ENCODE data around the gene UBE2F. TPM values are rescaled to one million over a fixed set of nuclear protein-coding genes. Genes with fewer than 3 reads are reported as not detected.

Gene UBE2F
- total RNA-seq, 3 donors from 2014 or later: 62.6 to 66.9 (median 64.0) TPM

GRCh38 chr2:237921967-237922492 is 44.8 kb upstream of the UBE2F start:
- intact Hi-C loops (cut with DNase I; ENCODE audit: low total_unique reads): no loop called here
- DNase-seq (ENCODE audit: low spot score in 2 of 2): no peak
- Histone ChIP-seq H3K27me3 (no peaks in the 10 kb centered on the region), H3K27ac (no peak overlapping the region), H3K4me3 (no peak overlapping the region), H3K4me1 (no peaks in the 10 kb centered on the region), H3K36me3 (no peaks in the 10 kb centered on the region), H3K9me3 (no peaks in the 10 kb centered on the region)
- TF ChIP-seq CTCF (IDR thresholded peaks at IDR 0.05) (no peak), POLR2A (IDR thresholded peaks at IDR 0.05) (no peak), POLR2AphosphoS5 (IDR thresholded peaks at IDR 0.05) (no peak)

DNA sequence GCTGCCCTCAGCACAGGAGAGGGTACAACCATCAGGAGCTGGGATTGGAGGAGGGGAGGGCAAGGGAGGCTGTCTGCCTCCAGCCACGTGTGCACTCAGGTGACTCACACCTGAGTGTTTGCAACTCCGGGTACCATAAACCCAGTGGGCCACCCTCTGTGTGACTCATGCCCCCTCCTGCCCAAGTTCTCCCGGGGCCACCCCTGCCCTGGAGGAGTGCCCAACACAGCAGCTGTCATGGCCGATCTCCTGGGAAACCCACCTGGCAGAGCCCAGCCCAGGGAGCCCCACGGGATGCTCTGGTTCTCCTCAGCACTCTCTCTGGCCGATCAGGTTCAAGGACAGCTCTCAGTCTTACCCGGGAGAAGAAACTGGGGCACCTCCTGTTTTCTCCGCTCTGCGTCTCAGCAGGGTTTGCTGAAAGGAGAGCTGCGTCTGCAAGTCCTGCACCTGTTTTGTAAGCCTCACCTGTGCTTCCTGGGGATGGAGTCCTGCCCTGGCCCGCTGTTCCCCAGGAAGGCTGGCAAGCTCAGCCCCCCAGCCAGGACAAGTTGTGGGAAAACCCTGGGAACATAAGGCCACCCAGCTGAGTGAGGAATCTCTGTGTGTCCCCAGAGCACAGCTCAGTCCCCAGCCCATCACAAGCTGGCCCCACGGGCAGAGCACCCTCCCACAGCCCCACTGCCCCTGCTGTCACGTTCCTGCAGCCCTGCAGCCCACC is 44.0 kb upstream of the UBE2F start:
- intact Hi-C loops (cut with DNase I; ENCODE audit: low total_unique reads): no loop called here
- DNase-seq (ENCODE audit: low spot score in 2 of 2): no peak
- no peaks in the 10 kb centered on the region for H3K27me3 ChIP-seq

GRCh38 chr2:237923481-237924163 is 43.2 kb upstream of the UBE2F start:
- peak in 2 of 3 donors; percentile 50 to 59 for TF ChIP-seq POLR2AphosphoS5 (IDR thresholded peaks at IDR 0.05)
- no peak for TF ChIP-seq POLR2A (IDR thresholded peaks at IDR 0.05)
- peak; percentile 58 to 84 (median 62) for TF ChIP-seq CTCF (IDR thresholded peaks at IDR 0.05)
- intact Hi-C loops (cut with DNase I; ENCODE audit: low total_unique reads): no loop called here
- no peaks in the 10 kb centered on the region for H3K27me3 ChIP-seq
- H3K4me3 ChIP-seq: peak overlapping the region; percentile 18 to 60 (median 32)
- peak overlapping the region; percentile 21 to 77 for H3K27ac ChIP-seq
- no peaks in the 10 kb centered on the region for H3K9me3 ChIP-seq
- no peaks in the 10 kb centered on the region for H3K4me1 ChIP-seq
- peak in 1 of 2 donors; percentile 27 for DNase-seq (ENCODE audit: low spot score in 2 of 2)
- no peaks in the 10 kb centered on the region for H3K36me3 ChIP-seq

More for the DNA sequence above, 44.0 kb upstream of the UBE2F start:
- no peaks in the 10 kb centered on the region for H3K36me3 ChIP-seq
- H3K4me1 ChIP-seq: no peaks in the 10 kb centered on the region
- TF ChIP-seq POLR2A (IDR thresholded peaks at IDR 0.05) (no peak), POLR2AphosphoS5 (IDR thresholded peaks at IDR 0.05) (no peak), CTCF (IDR thresholded peaks at IDR 0.05) (no peak)
- H3K9me3 ChIP-seq: no peaks in the 10 kb centered on the region
- H3K4me3 ChIP-seq: peak overlapping the region in 2 of 3 donors; percentile 32 to 60
- peak overlapping the region; percentile 21 to 77 for H3K27ac ChIP-seq

- Histone ChIP-seq H3K4me1 (no peaks in the 10 kb centered on the region), H3K4me3 (no peak overlapping the region), H3K36me3 (no peaks in the 10 kb centered on the region), H3K27ac (no peak overlapping the region), H3K9me3 (no peaks in the 10 kb centered on the region), H3K27me3 (no peaks in the 10 kb centered on the region)
- intact Hi-C loops (cut with DNase I; ENCODE audit: low total_unique reads): no loop called here
- no peak for DNase-seq (ENCODE audit: low spot score in 2 of 2)
- TF ChIP-seq CTCF (IDR thresholded peaks at IDR 0.05) (no peak), POLR2A (IDR thresholded peaks at IDR 0.05) (no peak), POLR2AphosphoS5 (IDR thresholded peaks at IDR 0.05) (no peak)
Observed at GRCh38 chr2:237924164-237924534, 42.7 kb upstream of the UBE2F start.

- TF ChIP-seq POLR2A (IDR thresholded peaks at IDR 0.05) (no peak), POLR2AphosphoS5 (IDR thresholded peaks at IDR 0.05) (no peak), CTCF (IDR thresholded peaks at IDR 0.05) (no peak)
- no peak overlapping the region for H3K27ac ChIP-seq
- intact Hi-C loops (cut with DNase I; ENCODE audit: low total_unique reads): no loop called here
- H3K36me3 ChIP-seq: no peaks in the 10 kb centered on the region
- DNase-seq (ENCODE audit: low spot score in 2 of 2): no peak
- H3K27me3 ChIP-seq: no peaks in the 10 kb centered on the region
- H3K9me3 ChIP-seq: no peaks in the 10 kb centered on the region
- no peak overlapping the region for H3K4me3 ChIP-seq
- H3K4me1 ChIP-seq: no peaks in the 10 kb centered on the region
Observed at GRCh38 chr2:237927135-237927534, 39.7 kb upstream of the UBE2F start.

Measured in breast epithelium (tissue), 4 donors.